Left ventricle myocardium inferior (tissue), 1 donor: ENCODE measurements around the gene ADGRF5. TPM values are rescaled to one million over a fixed set of nuclear protein-coding genes. Genes with fewer than 3 reads are reported as not detected.

Source experiments
- DNase-seq: peaks from one replicate; pipeline ENCODE4 v3.0.0-alpha.2; 2020
- H3K27ac ChIP-seq: fragments of 200-600 bp; replicated peaks from 2 replicates; pipeline ENCODE4 v1.8.0; 2021
- H3K27me3 ChIP-seq: fragments of 200-600 bp; 2 replicates; pipeline ENCODE4 v1.8.0; 2021; ENCODE audit warnings: low read depth
- H3K36me3 ChIP-seq: fragments of 200-600 bp; 2 replicates; pipeline ENCODE4 v1.8.0; 2021
- H3K4me1 ChIP-seq: fragments of 200-600 bp; 2 replicates; pipeline ENCODE4 v1.8.0; 2021
- H3K4me3 ChIP-seq: fragments of 200-600 bp; 2 replicates; pipeline ENCODE4 v1.8.0; 2021; ENCODE audit warnings: mild to moderate bottlenecking, moderate library complexity
- H3K9me3 ChIP-seq: fragments of 200-600 bp; replicated peaks from 2 replicates; pipeline ENCODE4 v1.8.0; 2021
- intact Hi-C: fragments of 100-400 bp; cut with micrococcal nuclease; formaldehyde crosslinking; loops from one replicate; pipeline ENCODE4 v1.11.0; 2022
- total RNA-seq: library from RNA; stranded (reverse); fragmentation: NEBNext Ultra II Directional; extraction: Animal tissue kit (Norgen Biotek cat#: 25700); gene quantifications from one replicate; pipeline ENCODE4 v1.2.1, GENCODE V29; 2021
- TF ChIP-seq, protein P1 (sequence below): fragments of 200-600 bp; IDR thresholded peaks from 2 replicates; pipeline ENCODE4 v1.8.0; 2021; ENCODE audit warnings: antibody characterized with exemption, mild to moderate bottlenecking, borderline replicate concordance
- donor health status: DM: no; HTN: yes; CAD: no; lungs with severe emphysema.

ADGRF5 gene
- total RNA-seq, 1 donor from 2014 or later: 42.1 TPM

GRCh38 chr6:46963039-46963438, 41.3 kb upstream of the ADGRF5 start:
- intact Hi-C loops: no loop called here
- TF ChIP-seq, protein P1, sequence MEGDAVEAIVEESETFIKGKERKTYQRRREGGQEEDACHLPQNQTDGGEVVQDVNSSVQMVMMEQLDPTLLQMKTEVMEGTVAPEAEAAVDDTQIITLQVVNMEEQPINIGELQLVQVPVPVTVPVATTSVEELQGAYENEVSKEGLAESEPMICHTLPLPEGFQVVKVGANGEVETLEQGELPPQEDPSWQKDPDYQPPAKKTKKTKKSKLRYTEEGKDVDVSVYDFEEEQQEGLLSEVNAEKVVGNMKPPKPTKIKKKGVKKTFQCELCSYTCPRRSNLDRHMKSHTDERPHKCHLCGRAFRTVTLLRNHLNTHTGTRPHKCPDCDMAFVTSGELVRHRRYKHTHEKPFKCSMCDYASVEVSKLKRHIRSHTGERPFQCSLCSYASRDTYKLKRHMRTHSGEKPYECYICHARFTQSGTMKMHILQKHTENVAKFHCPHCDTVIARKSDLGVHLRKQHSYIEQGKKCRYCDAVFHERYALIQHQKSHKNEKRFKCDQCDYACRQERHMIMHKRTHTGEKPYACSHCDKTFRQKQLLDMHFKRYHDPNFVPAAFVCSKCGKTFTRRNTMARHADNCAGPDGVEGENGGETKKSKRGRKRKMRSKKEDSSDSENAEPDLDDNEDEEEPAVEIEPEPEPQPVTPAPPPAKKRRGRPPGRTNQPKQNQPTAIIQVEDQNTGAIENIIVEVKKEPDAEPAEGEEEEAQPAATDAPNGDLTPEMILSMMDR: no peak
- Histone ChIP-seq H3K36me3 (no peaks in the 10 kb centered on the region), H3K9me3 (no peaks in the 10 kb centered on the region), H3K27me3 (no peaks in the 10 kb centered on the region), H3K4me3 (no peak overlapping the region), H3K27ac (peak overlapping the region; percentile 18), H3K4me1 (peaks cover 22% of the 10 kb centered on the region)
- DNase-seq: no peak

DNA sequence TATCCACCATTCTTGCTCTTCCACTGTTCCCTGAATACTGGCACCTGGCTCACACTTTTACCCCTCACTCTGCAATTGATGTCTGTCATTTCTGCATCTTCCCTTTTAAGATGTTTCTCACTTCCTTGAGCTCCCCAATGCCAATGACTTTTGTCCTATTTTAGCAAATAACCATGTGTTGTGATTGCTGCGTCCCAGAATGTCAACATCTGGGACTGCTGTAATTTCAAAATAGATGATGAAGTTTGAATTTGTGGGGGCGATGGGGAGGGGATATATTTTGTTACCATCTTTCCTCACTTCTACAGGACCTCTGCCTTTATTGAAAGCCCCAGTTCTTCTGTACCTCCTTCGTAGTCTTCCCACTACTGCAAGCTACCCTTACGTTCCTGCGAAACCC, 40.0 kb upstream of the ADGRF5 start:
- Histone ChIP-seq H3K4me1 (peaks cover 22% of the 10 kb centered on the region), H3K27ac (no peak overlapping the region), H3K27me3 (no peaks in the 10 kb centered on the region), H3K4me3 (no peak overlapping the region), H3K36me3 (no peaks in the 10 kb centered on the region), H3K9me3 (no peaks in the 10 kb centered on the region)
- no peak for DNase-seq
- intact Hi-C loops: no loop called here
- TF ChIP-seq, protein P1: no peak

DNA sequence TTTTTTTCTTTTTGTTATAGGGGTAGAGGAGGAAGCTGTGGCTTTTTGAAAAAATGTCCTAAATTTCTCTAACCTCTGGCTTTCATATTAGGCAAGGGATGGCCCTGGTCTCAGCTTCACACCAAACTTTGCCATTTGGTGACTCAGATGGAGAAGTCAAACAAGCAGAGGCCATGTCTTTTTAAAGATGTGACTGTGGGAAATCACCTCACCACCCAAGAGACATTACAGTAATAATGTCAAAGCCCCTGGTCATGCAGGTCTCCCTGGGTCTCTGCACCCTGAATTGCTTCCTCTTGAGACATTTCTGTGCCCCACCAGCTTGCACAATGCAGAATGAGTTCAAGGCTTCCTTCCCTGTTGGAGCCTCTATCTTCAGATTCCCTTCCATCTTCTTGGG, 39.5 kb upstream of the ADGRF5 start:
- intact Hi-C loops: no loop called here
- H3K4me3 ChIP-seq: no peak overlapping the region
- peaks cover 22% of the 10 kb centered on the region for H3K4me1 ChIP-seq
- TF ChIP-seq, protein P1: no peak
- no peaks in the 10 kb centered on the region for H3K36me3 ChIP-seq
- no peaks in the 10 kb centered on the region for H3K27me3 ChIP-seq
- H3K27ac ChIP-seq: no peak overlapping the region
- no peaks in the 10 kb centered on the region for H3K9me3 ChIP-seq
- DNase-seq: no peak

DNA sequence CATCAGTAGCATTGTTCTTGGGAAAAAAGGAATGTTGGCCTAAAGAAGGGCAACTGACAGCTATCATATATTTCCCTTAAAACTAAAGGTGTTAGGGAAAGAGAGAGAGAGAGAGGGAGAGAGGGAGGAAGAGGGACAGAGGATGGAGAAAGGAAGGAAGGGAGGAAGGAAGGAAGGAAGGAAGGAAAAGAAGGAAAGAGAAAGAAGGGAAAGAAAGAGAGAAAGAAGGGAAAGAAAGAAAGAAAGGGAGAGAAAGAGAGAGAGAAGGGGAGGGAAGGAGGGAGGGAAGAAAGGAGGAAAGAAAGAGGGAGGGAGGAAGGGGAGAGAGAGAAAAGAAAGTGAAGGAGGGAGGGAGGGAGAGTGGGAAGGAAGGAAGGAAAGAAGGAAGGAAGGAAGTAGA, 37.7 kb upstream of the ADGRF5 start:
- no peaks in the 10 kb centered on the region for H3K27me3 ChIP-seq
- no peaks in the 10 kb centered on the region for H3K9me3 ChIP-seq
- peaks cover 19% of the 10 kb centered on the region for H3K4me1 ChIP-seq
- no peak for DNase-seq
- intact Hi-C loops: no loop called here
- H3K27ac ChIP-seq: no peak overlapping the region
- H3K36me3 ChIP-seq: no peaks in the 10 kb centered on the region
- no peak overlapping the region for H3K4me3 ChIP-seq
- TF ChIP-seq, protein P1: no peak

- Histone ChIP-seq H3K27ac (no peak overlapping the region), H3K4me1 (peaks cover 17% of the 10 kb centered on the region), H3K27me3 (no peaks in the 10 kb centered on the region), H3K36me3 (no peaks in the 10 kb centered on the region), H3K4me3 (no peak overlapping the region), H3K9me3 (no peaks in the 10 kb centered on the region)
- TF ChIP-seq, protein P1: no peak
- intact Hi-C loops: no loop called here
- DNase-seq: no peak
These were observed 34.7 kb upstream of the ADGRF5 start for GRCh38 chr6:46956409-46956808.
